HepG2 (cell line): ENCODE results near the gene PRM2. TPM values are rescaled to one million over a fixed set of nuclear protein-coding genes. Genes with fewer than 3 reads are reported as not detected.

ENCODE experiments used
- CENPT ChIP-seq: sonication (generic); formaldehyde crosslinking; IDR thresholded peaks from 2 replicates; pipeline ENCODE4 v1.8.0; 2022; ENCODE audit warnings: low read depth, mild to moderate bottlenecking, moderate library complexity, missing genetic modification reagents
- CHD2 ChIP-seq: IDR thresholded peaks from 2 replicates; pipeline ENCODE4 v1.6.1; 2011; ENCODE audit warnings: low read depth, low read length, improper control_type of control experiment
- GTF2F1 ChIP-seq: fragments of 150-350 bp; IDR thresholded peaks from 2 replicates; pipeline ENCODE4 v1.6.1; 2014; ENCODE audit warnings: low read length
- KLF11 ChIP-seq: IDR thresholded peaks from 2 replicates; pipeline ENCODE4 v1.6.1; 2016; ENCODE audit warnings: missing compliant biosample characterization
- KLF16 ChIP-seq, 2 experiments: sonication (generic) in 1 of 2; formaldehyde crosslinking in 1 of 2; IDR thresholded peaks; 2 replicates each; pipeline versions ENCODE4 v1.6.1 to v1.8.0; 2016 to 2023; ENCODE audit warnings: missing genetic modification reagents in 2 of 2, missing compliant biosample characterization in 1 of 2
- MBNL3 ChIP-seq: fragments of 250-450 bp; sonication (Bioruptor Pico); conservative IDR thresholded peaks from 2 replicates; pipeline ENCODE4 v1.8.0; 2022; ENCODE audit warnings: mild to moderate bottlenecking, inconsistent platforms
- PHF5A ChIP-seq: IDR thresholded peaks from one replicate; pipeline ENCODE4 v1.6.1; 2018; ENCODE audit warnings: low read depth, missing genetic modification reagents; ENCODE audit not compliant: unreplicated experiment
- POGZ ChIP-seq: sonication (generic); formaldehyde crosslinking; IDR thresholded peaks from 2 replicates; pipeline ENCODE4 v1.4.0; 2020; ENCODE audit warnings: mild to moderate bottlenecking, missing genetic modification reagents
- REXO4 ChIP-seq: sonication (generic); formaldehyde crosslinking; IDR thresholded peaks from 2 replicates; pipeline ENCODE4 v1.8.0; 2022; ENCODE audit warnings: missing genetic modification reagents, mild to moderate bottlenecking, borderline replicate concordance
- SMAD3 ChIP-seq: sonication (generic); formaldehyde crosslinking; IDR thresholded peaks from 2 replicates; pipeline ENCODE4 v1.4.0; 2020; ENCODE audit warnings: missing genetic modification reagents
- XBP1 ChIP-seq: sonication (generic); formaldehyde crosslinking; IDR thresholded peaks from 2 replicates; pipeline ENCODE4 v1.5.0; 2020; ENCODE audit warnings: missing genetic modification reagents
- ZFP37 ChIP-seq: sonication (generic); formaldehyde crosslinking; IDR thresholded peaks from 2 replicates; pipeline ENCODE4 v1.4.0; 2020; ENCODE audit warnings: missing genetic modification reagents, borderline replicate concordance
- ZNF30 ChIP-seq: sonication (generic); formaldehyde crosslinking; IDR thresholded peaks from 2 replicates; pipeline ENCODE4 v1.5.0; 2020; ENCODE audit warnings: mild to moderate bottlenecking, missing genetic modification reagents
- ZNF746 ChIP-seq: sonication (generic); formaldehyde crosslinking; IDR thresholded peaks from 2 replicates; pipeline ENCODE4 v1.8.0; 2022; ENCODE audit warnings: mild to moderate bottlenecking, missing genetic modification reagents
- ZNF761 ChIP-seq: sonication (generic); formaldehyde crosslinking; conservative IDR thresholded peaks from 2 replicates; pipeline ENCODE4 v1.4.0; 2020; ENCODE audit warnings: mild to moderate bottlenecking, missing genetic modification reagents
- polyA plus RNA-seq, 8 experiments: library from polyadenylated mRNA; depleted of rRNA in 3 of 8; stranded (reverse) in 7 of 8; unstranded in 1 of 8; fragments of >200 nt; fragmentation: Illumina TruSeq in 4 of 8; extraction: Trizol in 4 of 8; gene quantifications; 2 replicates each; pipeline versions ENCODE4 v1.2.1 to v1.2.3, GENCODE V29; 2011 to 2016; ENCODE audit warnings: low read depth in 4 of 8, missing spikeins in 1 of 8, mixed read lengths in 1 of 8; ENCODE audit not compliant: insufficient read depth in 1 of 8
- total RNA-seq, 5 experiments: library from RNA; depleted of rRNA; stranded (reverse); fragments of >200 nt; fragmentation: Illumina TruSeq; extraction: Trizol; gene quantifications; 2 replicates each; pipeline ENCODE4 v1.2.3, GENCODE V29; 2016; ENCODE audit warnings: low read depth in 1 of 5
- TF ChIP-seq, protein P1 (sequence below): sonication (generic); formaldehyde crosslinking; IDR thresholded peaks from 2 replicates; pipeline ENCODE4 v1.4.0; 2020; ENCODE audit warnings: missing genetic modification reagents
- TF ChIP-seq, protein P2 (sequence below): sonication (generic); formaldehyde crosslinking; IDR thresholded peaks from 2 replicates; pipeline ENCODE4 v1.4.0; 2020; ENCODE audit warnings: missing genetic modification reagents, low read depth, mild to moderate bottlenecking, borderline replicate concordance
- TF ChIP-seq, protein P3 (sequence below): sonication (generic); formaldehyde crosslinking; IDR thresholded peaks from 2 replicates; pipeline ENCODE4 v1.9.0; 2021; ENCODE audit warnings: missing genetic modification reagents, borderline replicate concordance
- TF ChIP-seq, protein P4 (sequence below): sonication (generic); formaldehyde crosslinking; IDR thresholded peaks from 2 replicates; pipeline ENCODE4 v1.5.1; 2020; ENCODE audit warnings: missing genetic modification reagents, mild to moderate bottlenecking, borderline replicate concordance
- TF ChIP-seq, protein P5 (sequence below): sonication (generic); formaldehyde crosslinking; conservative IDR thresholded peaks from 2 replicates; pipeline ENCODE4 v1.4.0; 2020; ENCODE audit warnings: missing genetic modification reagents
- TF ChIP-seq, protein P6 (sequence below): sonication (generic); formaldehyde crosslinking; conservative IDR thresholded peaks from 2 replicates; pipeline ENCODE4 v1.5.0; 2020; ENCODE audit warnings: missing genetic modification reagents

Gene PRM2
- total and polyA plus RNA-seq, 2 of the 13 experiments (the other 11 are each of a cell fraction or from before 2014, with no cell fraction given) = 0.54 TPM; not detected in 1

DNA sequence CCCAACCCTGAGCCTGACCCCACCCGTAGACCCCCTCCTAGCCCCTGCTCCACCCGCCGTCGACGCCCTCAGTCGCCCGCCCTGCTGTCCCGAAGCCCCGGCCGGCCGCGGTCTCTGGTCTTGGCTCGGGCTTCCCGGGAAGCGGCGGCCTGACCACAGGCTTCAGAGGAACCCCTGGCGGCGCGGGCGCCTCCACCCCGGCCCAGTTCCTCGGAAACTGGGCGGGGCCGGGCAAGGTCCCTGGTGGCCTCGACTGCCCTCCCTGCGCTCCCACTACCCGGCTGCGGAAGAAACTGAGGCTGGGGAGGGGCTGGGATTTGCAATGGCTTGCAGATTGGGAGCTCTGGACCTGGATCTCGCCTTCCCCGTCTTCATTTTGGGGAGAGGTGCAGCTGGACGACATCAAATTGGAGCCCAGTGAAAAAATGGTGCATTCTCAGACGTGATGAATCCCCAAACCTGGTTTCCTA is 19.6 kb downstream of the PRM2 start (continued):
- TF ChIP-seq, protein P1, sequence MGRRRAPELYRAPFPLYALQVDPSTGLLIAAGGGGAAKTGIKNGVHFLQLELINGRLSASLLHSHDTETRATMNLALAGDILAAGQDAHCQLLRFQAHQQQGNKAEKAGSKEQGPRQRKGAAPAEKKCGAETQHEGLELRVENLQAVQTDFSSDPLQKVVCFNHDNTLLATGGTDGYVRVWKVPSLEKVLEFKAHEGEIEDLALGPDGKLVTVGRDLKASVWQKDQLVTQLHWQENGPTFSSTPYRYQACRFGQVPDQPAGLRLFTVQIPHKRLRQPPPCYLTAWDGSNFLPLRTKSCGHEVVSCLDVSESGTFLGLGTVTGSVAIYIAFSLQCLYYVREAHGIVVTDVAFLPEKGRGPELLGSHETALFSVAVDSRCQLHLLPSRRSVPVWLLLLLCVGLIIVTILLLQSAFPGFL = no peak
- TF ChIP-seq, protein P2, sequence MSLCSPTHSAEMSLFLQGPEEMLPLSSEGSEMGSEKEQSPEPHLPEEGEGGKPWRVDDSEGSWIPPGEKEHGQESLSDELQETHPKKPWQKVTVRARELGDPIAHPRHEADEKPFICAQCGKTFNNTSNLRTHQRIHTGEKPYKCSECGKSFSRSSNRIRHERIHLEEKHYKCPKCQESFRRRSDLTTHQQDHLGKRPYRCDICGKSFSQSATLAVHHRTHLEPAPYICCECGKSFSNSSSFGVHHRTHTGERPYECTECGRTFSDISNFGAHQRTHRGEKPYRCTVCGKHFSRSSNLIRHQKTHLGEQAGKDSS (CRISPR knock-in tag) = no peak
- TF ChIP-seq, protein P3, sequence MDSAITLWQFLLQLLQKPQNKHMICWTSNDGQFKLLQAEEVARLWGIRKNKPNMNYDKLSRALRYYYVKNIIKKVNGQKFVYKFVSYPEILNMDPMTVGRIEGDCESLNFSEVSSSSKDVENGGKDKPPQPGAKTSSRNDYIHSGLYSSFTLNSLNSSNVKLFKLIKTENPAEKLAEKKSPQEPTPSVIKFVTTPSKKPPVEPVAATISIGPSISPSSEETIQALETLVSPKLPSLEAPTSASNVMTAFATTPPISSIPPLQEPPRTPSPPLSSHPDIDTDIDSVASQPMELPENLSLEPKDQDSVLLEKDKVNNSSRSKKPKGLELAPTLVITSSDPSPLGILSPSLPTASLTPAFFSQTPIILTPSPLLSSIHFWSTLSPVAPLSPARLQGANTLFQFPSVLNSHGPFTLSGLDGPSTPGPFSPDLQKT (CRISPR knock-in tag) = no peak
- TF ChIP-seq PHF5A (CRISPR knock-in tag) (no peak), CENPT (CRISPR knock-in tag) (no peak), CHD2 (no peak), KLF16 (CRISPR knock-in tag; IDR thresholded peaks at IDR 0.05) (no peak), SMAD3 (CRISPR knock-in tag) (no peak), ZNF761 (no peak), GTF2F1 (no peak), ZNF30 (no peak), ZNF746 (CRISPR knock-in tag) (0 out of 2 replicates have a peak, but pooled peaks have one; percentile 6), KLF11 (CRISPR knock-in tag) (no peak), MBNL3 (CRISPR knock-in tag) (no peak), POGZ (CRISPR knock-in tag) (no peak; the same call in 1 of the 2 replicates), XBP1 (CRISPR knock-in tag) (no peak), ZFP37 (CRISPR knock-in tag) (no peak), REXO4 (no peak)
- TF ChIP-seq, protein P4, sequence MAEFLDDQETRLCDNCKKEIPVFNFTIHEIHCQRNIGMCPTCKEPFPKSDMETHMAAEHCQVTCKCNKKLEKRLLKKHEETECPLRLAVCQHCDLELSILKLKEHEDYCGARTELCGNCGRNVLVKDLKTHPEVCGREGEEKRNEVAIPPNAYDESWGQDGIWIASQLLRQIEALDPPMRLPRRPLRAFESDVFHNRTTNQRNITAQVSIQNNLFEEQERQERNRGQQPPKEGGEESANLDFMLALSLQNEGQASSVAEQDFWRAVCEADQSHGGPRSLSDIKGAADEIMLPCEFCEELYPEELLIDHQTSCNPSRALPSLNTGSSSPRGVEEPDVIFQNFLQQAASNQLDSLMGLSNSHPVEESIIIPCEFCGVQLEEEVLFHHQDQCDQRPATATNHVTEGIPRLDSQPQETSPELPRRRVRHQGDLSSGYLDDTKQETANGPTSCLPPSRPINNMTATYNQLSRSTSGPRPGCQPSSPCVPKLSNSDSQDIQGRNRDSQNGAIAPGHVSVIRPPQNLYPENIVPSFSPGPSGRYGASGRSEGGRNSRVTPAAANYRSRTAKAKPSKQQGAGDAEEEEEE = no peak
- TF ChIP-seq, protein P5, sequence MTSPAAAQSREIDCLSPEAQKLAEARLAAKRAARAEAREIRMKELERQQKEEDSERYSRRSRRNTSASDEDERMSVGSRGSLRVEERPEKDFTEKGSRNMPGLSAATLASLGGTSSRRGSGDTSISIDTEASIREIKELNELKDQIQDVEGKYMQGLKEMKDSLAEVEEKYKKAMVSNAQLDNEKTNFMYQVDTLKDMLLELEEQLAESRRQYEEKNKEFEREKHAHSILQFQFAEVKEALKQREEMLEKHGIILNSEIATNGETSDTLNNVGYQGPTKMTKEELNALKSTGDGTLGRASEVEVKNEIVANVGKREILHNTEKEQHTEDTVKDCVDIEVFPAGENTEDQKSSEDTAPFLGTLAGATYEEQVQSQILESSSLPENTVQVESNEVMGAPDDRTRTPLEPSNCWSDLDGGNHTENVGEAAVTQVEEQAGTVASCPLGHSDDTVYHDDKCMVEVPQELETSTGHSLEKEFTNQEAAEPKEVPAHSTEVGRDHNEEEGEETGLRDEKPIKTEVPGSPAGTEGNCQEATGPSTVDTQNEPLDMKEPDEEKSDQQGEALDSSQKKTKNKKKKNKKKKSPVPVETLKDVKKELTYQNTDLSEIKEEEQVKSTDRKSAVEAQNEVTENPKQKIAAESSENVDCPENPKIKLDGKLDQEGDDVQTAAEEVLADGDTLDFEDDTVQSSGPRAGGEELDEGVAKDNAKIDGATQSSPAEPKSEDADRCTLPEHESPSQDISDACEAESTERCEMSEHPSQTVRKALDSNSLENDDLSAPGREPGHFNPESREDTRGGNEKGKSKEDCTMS = no peak
- TF ChIP-seq, protein P6, sequence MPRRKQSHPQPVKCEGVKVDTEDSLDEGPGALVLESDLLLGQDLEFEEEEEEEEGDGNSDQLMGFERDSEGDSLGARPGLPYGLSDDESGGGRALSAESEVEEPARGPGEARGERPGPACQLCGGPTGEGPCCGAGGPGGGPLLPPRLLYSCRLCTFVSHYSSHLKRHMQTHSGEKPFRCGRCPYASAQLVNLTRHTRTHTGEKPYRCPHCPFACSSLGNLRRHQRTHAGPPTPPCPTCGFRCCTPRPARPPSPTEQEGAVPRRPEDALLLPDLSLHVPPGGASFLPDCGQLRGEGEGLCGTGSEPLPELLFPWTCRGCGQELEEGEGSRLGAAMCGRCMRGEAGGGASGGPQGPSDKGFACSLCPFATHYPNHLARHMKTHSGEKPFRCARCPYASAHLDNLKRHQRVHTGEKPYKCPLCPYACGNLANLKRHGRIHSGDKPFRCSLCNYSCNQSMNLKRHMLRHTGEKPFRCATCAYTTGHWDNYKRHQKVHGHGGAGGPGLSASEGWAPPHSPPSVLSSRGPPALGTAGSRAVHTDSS = no peak
